GM19043 (cell line): ENCODE measurements around the gene DHRS4L2.
"Not testable (repeated sequence)": the region's sequence is repeated elsewhere in the genome, so short reads cannot be mapped to it uniquely, and the experiment has no call there.

Experiments
- ATAC-seq: cut with Tn5 transposase; IDR thresholded peaks from one replicate; pipeline ENCODE4 v1.9.1; 2021; ENCODE audit warnings: low read depth; ENCODE audit not compliant: unreplicated experiment

DHRS4L2 gene

GRCh38 chr14:23970283-23970659 is 18.5 kb upstream of the DHRS4L2 start:
- ATAC-seq, result not testable (repeated sequence)

DNA sequence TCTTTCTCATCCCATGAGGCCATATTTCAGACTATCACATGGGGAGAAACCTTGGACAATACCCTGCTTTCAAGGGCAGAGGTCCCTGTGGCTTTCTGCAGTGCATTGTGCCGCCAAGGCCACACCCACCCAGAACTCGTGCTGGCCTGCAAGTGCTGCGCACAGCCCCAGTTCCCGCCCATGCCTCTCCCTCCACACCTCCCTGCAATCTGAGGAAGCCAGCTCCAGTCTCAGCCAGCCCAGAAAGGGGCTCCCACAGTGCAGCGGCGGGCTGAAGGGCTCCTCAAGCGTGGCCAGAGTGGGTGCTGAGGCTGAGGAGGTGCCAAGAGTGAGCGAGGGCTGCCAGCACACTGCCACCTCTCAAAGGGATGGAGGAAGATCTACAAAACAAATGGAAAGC is 15.6 kb upstream of the DHRS4L2 start:
- ATAC-seq, result not testable (repeated sequence)

GRCh38 chr14:23974041-23974440 is 14.7 kb upstream of the DHRS4L2 start:
- not testable (repeated sequence) for ATAC-seq

- not testable (repeated sequence) for ATAC-seq
Observed at GRCh38 chr14:23977208-23977607, 11.5 kb upstream of the DHRS4L2 start.

DNA sequence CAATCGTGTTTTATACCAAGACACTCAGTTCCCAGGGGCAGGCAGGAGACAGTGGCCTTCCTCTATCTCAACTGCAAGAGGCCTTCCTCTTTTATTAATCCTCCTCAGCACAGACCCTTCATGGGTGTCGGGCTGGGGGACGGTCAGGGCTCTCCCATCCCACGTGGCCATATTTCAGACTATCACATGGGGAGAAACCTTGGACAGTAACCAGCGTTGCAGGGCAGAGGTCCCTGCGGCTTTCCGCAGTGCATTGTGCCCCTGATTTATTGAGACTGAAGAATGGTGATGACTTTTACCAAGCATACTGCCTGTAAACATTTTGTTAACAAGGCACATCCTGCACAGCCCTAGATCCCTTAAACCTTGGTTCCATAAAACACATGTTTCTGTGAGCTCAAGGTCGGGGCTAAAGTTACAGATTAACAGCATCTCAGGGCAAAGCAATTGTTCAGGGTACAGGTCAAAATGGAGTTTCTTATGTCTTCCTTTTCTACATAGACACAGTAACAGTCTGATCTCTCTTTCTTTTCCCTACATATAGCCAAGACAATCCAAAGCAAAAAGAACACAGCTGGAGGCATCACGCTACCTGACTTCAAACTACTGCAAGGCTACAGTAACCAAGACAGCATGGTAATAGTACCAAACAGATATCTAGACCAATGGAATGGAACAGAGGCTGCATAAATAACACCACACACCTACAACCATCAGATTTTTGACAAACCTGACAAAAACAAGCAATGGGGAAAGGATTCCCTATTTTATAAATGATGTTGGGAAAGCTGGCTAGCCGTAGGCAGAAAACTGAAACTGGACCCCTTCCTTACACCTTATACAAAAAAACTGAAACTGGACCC is 6.5 kb upstream of the DHRS4L2 start:
- ATAC-seq, result not testable (repeated sequence)

DNA sequence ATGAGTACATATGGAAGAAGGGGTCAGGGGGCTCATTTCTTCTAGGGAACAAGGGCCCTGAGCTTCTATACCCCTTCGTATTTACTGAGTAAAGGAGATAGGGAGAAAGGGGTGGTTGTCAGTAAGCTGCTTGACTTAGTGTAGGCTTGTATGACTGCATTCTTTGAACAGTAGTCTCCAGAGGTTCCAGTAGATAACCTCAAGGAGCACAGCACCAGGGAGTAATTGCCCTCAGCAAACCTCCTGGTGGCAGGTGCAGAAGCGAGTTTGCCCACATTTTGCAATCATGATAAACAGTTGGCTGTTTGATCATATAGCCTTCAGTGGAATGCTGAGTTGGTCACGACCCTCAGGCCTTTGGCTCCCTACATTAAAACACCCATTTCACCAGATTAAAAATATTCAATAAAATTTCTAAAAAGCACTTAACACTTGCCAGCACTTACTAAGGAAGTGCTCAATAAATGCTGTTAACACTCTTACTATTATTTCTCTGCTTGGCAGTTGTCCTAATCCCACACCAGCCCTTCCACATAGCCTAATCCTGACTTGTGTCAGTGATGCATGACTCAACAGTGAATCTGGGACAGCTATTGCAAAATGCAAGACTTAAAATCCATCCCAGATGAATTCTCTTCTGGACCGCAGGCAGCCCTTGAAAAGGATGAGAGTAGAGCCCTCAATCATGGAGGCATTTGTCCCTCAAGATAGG is 3.7 kb upstream of the DHRS4L2 start:
- ATAC-seq, result no peak

DNA sequence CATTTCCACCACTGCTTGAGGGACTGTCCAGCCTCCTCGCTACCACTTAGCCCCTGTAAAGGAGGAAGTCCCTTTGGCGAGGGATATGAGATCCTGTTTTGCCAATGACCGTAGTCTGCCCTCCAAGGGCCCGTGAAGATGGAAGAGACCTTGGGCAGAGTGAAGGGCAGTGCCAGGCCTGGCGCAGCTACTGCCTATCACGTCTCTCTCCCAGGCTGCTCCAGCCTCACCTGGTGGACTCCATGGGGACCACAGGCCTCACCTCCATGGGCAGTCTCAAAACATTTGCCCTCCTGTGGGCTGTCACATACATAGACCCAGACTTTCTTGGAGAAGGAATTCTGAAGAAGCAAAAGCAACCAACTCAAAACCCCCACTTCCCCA is 514 bp upstream of the DHRS4L2 start:
- not testable (repeated sequence) for ATAC-seq

GRCh38 chr14:23989734-23990445 is 1.2 kb downstream of the DHRS4L2 start:
- ATAC-seq, result peak; percentile 48

DNA sequence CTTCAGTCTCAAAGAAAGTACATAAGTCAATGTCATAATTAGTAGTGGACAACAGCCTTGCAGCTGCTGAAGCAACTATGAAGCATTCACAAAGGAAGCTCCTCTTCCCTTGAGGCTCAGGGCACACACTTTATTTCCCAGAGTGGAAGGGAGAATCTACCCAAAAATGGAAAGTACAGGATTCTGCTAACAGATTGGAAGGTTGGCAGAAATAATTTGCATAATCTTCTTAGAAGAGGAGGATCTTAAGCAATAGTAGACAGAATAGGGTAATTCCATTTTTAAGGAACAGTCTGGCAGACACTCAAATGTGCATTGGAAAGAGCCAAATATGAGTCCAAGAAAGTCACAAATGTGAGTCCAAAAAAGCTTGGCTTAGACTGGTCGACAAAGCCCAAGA is 2.2 kb downstream of the DHRS4L2 start:
- not testable (repeated sequence) for ATAC-seq

- not testable (repeated sequence) for ATAC-seq
Observed at GRCh38 chr14:23993042-23993441, 4.3 kb downstream of the DHRS4L2 start.

GRCh38 chr14:23996009-23996408 is 7.3 kb downstream of the DHRS4L2 start:
- ATAC-seq, result not testable (repeated sequence)

GRCh38 chr14:23996825-23997224 is 8.1 kb downstream of the DHRS4L2 start:
- ATAC-seq, result not testable (repeated sequence)

- not testable (repeated sequence) for ATAC-seq
Observed at GRCh38 chr14:23999640-24000039, 10.9 kb downstream of the DHRS4L2 start.

DNA sequence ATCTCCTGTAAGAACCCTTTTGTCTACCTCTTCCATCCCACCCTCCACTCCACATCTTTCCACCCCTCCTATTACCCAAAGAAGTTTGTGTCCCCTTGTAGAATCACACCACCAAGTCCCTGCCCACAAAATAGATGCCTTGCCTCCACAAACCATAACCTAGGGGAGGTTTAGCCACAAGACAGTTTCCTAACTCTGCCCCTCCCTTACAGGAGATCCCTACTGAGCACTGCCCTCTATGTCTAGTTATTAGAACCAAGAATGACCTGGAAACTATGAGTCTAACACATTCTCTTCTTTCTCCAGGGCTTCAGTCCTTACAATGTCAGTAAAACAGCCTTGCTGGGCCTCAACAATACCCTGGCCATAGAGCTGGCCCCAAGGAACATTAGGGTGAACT is 12.3 kb downstream of the DHRS4L2 start:
- not testable (repeated sequence) for ATAC-seq

DNA sequence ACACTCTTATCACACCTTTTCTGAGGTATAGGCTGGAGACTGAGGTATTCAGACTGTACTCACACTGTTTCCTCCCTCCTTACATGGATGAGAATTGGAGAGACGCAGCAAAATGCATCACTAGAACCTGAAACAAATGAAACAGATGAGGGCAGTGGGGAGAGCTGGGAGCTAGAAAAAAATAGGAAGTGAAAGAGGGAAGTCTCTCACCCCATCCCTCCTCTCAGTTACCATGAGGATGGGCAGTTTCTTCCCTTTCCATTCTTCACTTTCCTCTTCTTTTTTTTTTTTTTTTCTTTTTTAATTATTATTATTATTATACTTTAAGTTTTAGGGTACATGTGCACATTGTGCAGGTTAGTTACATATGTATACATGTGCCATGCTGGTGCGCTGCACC is 12.9 kb downstream of the DHRS4L2 start:
- not testable (repeated sequence) for ATAC-seq

GRCh38 chr14:24006471-24006816 is 17.7 kb downstream of the DHRS4L2 start:
- ATAC-seq, result peak; percentile 24

DNA sequence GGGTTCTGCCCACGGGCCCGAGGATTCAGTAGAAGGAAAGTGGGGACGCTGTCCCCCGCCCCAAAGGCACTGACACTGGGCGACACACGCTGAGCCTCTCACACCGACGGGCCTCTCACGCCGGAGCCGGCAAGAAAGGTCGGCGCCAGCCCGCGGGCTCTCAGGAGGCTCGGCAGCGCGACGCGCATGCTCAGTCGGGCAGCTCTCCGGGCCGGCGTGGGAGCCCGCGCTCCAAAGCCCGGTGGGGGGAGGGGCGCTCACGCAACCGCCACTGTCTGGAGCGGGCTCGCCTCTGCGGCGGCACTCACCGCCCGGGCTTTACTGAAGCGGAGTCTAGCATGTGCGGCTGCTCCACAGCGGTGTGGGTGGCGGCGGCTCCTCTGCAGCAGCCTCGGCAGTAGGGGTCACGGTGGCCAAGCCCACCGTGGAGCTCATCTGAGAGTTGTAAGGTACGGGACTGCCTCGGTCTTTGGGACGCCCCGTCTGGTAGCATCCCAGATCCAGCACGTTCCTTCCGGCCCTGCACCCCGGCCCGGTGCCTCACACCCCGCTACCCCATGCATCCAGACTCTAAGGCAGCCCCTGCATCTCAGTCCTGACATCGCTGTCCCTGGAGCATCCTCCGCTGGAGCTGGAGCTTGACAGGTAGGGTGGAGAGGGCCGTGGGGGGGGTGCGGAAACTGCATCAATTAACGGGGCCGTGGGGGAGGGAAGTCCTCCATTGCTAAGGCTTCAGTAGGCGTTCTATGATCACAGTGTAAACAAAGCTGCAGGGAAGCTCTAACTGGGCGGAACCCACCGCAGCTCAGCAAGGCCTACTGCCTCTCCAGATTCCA is 18.3 kb downstream of the DHRS4L2 start:
- peak; percentile 74 for ATAC-seq

- ATAC-seq, result no peak
Observed at GRCh38 chr14:24011051-24011450, 22.3 kb downstream of the DHRS4L2 start.

DNA sequence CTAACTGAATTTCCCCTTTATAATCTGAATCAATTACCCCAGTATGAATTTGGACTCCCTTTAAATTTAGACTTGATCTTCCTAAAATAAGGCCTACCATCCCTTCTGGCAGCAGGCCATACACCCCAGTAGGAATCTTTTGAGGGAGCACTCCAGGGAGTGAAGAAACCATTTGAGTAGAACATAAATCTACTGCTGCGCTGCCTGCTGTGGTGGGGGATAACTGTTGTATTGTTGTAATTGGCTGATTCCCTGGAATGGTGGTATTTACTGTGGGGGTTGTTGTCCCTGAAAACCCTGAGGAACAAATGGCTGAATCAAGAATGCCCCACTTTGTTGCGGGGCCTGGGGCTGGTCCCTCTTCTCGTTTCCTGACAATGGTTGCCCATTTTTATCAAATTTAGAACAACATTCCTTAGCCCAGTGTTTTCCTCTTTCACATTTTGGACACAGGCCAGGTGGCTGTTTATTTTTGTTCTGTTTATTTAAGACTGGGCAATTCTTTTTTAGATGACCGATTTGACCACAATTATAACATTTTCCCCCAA is 24.1 kb downstream of the DHRS4L2 start:
- not testable (repeated sequence) for ATAC-seq
